ENCODE results near the gene FBXL12. TPM values are rescaled to one million over a fixed set of nuclear protein-coding genes. Genes with fewer than 3 reads are reported as not detected.
A peak's percentile ranks its signal among the peaks of the same experiment; 100 is the strongest.

FBXL12 gene
- total RNA-seq, 3 donors from 2014 or later: 18.7 to 27.1 (median 19.7) TPM

DNA sequence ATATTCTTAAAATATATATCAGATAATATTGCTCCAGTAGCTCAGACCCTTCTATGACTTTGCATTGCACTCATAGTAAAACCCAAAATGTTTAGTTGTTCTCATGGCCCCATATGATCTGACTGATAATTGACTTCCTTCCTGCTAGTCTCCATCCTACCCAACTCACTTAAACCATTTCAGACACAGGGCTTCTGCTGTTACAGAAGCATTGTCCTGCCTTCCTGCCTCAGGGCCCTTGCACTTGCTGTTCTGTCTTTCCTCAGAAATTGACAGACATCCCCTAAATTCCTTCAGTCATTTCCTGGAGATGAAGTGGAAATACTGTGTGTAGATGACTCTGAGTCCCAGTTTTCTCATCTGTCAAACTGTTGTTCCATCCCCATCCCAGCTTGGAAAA is 19.7 kb downstream of the FBXL12 start:
- no peak for DNase-seq (ENCODE audit: low spot score in 2 of 2)
- H3K9me3 ChIP-seq: no peaks in the 10 kb centered on the region
- H3K36me3 ChIP-seq: no peaks in the 10 kb centered on the region
- H3K27me3 ChIP-seq: no peaks in the 10 kb centered on the region
- intact Hi-C loops (cut with DNase I; ENCODE audit: low total_unique reads): loop anchor here (10.0 kb wide), 1 partner anchor 174 kb away; the partner anchor contains the start of gene ZNF561
- no peaks in the 10 kb centered on the region for H3K4me1 ChIP-seq
- no peak for TF ChIP-seq POLR2AphosphoS5 (IDR thresholded peaks at IDR 0.05)
- TF ChIP-seq, protein P1, sequence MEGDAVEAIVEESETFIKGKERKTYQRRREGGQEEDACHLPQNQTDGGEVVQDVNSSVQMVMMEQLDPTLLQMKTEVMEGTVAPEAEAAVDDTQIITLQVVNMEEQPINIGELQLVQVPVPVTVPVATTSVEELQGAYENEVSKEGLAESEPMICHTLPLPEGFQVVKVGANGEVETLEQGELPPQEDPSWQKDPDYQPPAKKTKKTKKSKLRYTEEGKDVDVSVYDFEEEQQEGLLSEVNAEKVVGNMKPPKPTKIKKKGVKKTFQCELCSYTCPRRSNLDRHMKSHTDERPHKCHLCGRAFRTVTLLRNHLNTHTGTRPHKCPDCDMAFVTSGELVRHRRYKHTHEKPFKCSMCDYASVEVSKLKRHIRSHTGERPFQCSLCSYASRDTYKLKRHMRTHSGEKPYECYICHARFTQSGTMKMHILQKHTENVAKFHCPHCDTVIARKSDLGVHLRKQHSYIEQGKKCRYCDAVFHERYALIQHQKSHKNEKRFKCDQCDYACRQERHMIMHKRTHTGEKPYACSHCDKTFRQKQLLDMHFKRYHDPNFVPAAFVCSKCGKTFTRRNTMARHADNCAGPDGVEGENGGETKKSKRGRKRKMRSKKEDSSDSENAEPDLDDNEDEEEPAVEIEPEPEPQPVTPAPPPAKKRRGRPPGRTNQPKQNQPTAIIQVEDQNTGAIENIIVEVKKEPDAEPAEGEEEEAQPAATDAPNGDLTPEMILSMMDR (IDR thresholded peaks at IDR 0.05): no peak
- TF ChIP-seq POLR2A (IDR thresholded peaks at IDR 0.05): no peak
- H3K4me3 ChIP-seq: no peak overlapping the region
- H3K27ac ChIP-seq: no peak overlapping the region

DNA sequence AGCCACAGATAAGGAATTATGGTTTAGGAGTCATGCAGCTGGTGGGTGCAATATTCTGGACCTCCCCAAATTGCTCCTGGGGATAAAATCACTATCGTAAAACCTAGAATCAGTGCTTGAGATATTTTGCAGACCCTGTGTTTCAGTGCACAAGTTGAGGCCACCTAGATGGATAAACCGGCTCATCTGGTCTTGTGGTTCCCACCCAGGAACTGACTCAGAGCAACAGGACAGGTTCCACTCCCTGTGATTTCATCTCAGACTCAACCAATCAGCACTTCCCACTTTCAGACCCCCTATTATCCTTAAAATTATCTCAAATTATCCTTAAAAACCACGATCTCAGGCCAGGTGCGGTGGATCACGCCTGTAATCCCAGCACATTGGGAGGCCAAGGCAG is 21.0 kb downstream of the FBXL12 start:
- Histone ChIP-seq H3K4me1 (no peaks in the 10 kb centered on the region), H3K4me3 (no peak overlapping the region), H3K27ac (no peak overlapping the region), H3K36me3 (no peaks in the 10 kb centered on the region), H3K27me3 (no peaks in the 10 kb centered on the region), H3K9me3 (no peaks in the 10 kb centered on the region)
- DNase-seq (ENCODE audit: low spot score in 2 of 2): no peak
- TF ChIP-seq, protein P1 (IDR thresholded peaks at IDR 0.05): no peak
- no peak for TF ChIP-seq POLR2A (IDR thresholded peaks at IDR 0.05)
- TF ChIP-seq POLR2AphosphoS5 (IDR thresholded peaks at IDR 0.05): no peak
- intact Hi-C loops (cut with DNase I; ENCODE audit: low total_unique reads): loop anchor here (10.0 kb wide), 1 partner anchor 173 kb away; the partner anchor contains the start of gene ZNF561

DNA sequence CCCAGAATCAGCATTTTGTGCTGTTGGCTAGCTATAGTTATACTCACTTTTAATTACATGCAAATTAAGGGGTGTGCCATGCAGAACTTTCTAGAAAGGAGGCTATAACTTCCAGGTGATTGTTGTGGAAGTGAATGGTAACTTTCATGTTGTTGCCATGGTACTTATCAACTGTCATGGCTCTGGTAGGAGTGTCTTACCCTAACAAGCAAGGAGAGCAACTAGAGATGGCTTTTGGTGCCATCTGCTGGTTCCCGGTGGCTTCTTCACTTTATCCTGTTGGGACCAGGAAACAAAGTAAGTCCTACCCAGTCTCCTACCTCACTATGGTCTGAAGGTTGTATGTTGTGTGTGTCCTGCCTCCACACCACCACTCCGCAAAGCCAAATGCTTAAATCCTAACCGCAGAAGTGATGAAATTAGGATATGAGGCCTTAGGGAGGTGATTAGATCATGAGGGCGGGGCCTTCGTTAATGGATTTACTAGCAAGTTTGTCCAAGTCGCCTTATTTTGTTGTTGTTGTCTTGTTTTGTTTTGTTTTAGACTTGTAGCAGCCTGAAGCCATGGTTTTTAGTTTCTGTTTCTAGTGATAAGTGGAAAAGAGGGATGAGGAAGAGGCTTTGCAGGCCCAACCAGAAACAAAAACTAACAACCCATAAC is 22.6 kb downstream of the FBXL12 start:
- TF ChIP-seq, protein P1 (IDR thresholded peaks at IDR 0.05): peak; percentile 45 to 85 (median 83)
- peak in 2 of 3 donors; percentile 21 to 38 for TF ChIP-seq POLR2AphosphoS5 (IDR thresholded peaks at IDR 0.05)
- no peak for TF ChIP-seq POLR2A (IDR thresholded peaks at IDR 0.05)
- Histone ChIP-seq H3K27me3 (no peaks in the 10 kb centered on the region), H3K4me3 (no peak overlapping the region), H3K27ac (peak overlapping the region; percentile 6 to 30), H3K4me1 (no peaks in the 10 kb centered on the region), H3K36me3 (no peaks in the 10 kb centered on the region), H3K9me3 (no peaks in the 10 kb centered on the region)
- DNase-seq (ENCODE audit: low spot score in 2 of 2): peak; percentile 79 to 85
- intact Hi-C loops (cut with DNase I; ENCODE audit: low total_unique reads): loop anchor here (10.0 kb wide), 1 partner anchor 171 kb away; the partner anchor contains the start of gene ZNF561

DNA sequence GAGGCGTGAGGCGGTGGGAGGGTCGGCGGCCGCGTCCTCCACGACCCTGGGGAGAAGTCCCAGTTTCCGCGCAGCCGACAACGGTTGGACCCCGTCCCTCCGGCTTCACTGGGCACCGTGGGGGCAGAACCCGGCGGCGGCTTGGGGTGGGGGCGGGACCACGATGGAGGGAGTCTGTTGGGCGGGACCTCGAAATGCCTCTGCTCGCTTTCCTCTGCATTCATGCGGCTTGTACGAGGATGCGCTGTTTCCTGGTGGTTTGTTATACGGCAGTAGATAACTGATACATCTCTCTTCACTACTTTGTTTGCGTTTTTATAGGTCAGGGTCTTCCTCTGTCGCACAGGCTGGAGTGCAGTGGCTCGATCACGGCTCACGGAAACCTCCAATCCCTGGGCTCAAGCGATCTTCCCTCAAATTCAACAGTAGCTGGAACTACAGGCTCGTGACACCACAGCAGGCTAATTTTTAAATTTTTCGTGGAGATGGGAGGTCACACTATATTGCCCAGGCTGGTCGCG is 25.7 kb downstream of the FBXL12 start:
- no peaks in the 10 kb centered on the region for H3K36me3 ChIP-seq
- peak overlapping the region; percentile 59 to 89 (median 69) for H3K4me3 ChIP-seq
- DNase-seq (ENCODE audit: low spot score in 2 of 2): peak; percentile 58 to 59
- H3K9me3 ChIP-seq: no peaks in the 10 kb centered on the region
- no peaks in the 10 kb centered on the region for H3K4me1 ChIP-seq
- TF ChIP-seq, protein P1 (IDR thresholded peaks at IDR 0.05): no peak
- peak in 1 of 3 donors; percentile 3 for TF ChIP-seq POLR2AphosphoS5 (IDR thresholded peaks at IDR 0.05)
- TF ChIP-seq POLR2A (IDR thresholded peaks at IDR 0.05): no peak
- no peaks in the 10 kb centered on the region for H3K27me3 ChIP-seq
- intact Hi-C loops (cut with DNase I; ENCODE audit: low total_unique reads): loop anchor here (10.0 kb wide), 1 partner anchor 168 kb away; the partner anchor contains the start of gene ZNF561
- H3K27ac ChIP-seq: peak overlapping the region; percentile 96 to 97
